HCT116 (cell line): Measurements from ENCODE around the gene FNDC3A. TPM values are rescaled to one million over a fixed set of nuclear protein-coding genes. Genes with fewer than 3 reads are reported as not detected.

Experiments used
- ATAC-seq: fragments of 200-7000 bp; cut with Tn5 transposase; 2 replicates; pipeline ENCODE4 v1.9.1; 2020; ENCODE audit warnings: mild to moderate bottlenecking, moderate library complexity
- BruUV-seq: library from RNA; stranded (reverse); fragments of 400-500 nt; replicated peaks from 2 replicates; lab custom pipeline; 2021; lab: Mats Ljungman, UMichigan
- CTCF ChIA-PET: fragments of 300-600 bp; sonication (Branson Sonifier 250); formaldehyde crosslinking; loops from one replicate; lab custom pipeline; 2021; ENCODE audit warnings: antibody characterized with exemption; lab: Charles Lee
- POLR2A ChIA-PET: fragments of 300-600, 350-600 bp; sonication (Branson Sonifier 250); formaldehyde crosslinking; loops from one replicate; lab custom pipeline; 2021; ENCODE audit warnings: antibody characterized with exemption; lab: Charles Lee
- RAD21 ChIA-PET, 2 experiments: fragments of 300-600 bp; sonication (Branson Sonifier 250); formaldehyde crosslinking; loops; one replicate each; lab custom pipeline; 2023; ENCODE audit warnings: low total read pairs in 2 of 2; ENCODE audit not compliant: uncharacterized antibody in 2 of 2, unreplicated experiment in 2 of 2, low non-redundant PET in 1 of 2; lab: Charles Lee
- DNase-seq: peaks from one replicate; pipeline ENCODE4 v3.0.0-alpha.2; 2010; ENCODE audit warnings: low read depth, low spot score
- H2AFZ ChIP-seq: fragments of 200-600 bp; shearing (Covaris generic), sonication (generic); 2 replicates; pipeline ENCODE4 v1.6.1; 2017; ENCODE audit warnings: low read depth, mixed run types, mixed read lengths, antibody characterized with exemption, low read length; ENCODE audit not compliant: poor library complexity, severe bottlenecking
- H3K27ac ChIP-seq: 2 replicates; pipeline ENCODE4 v1.5.1; 2012; ENCODE audit warnings: low read depth, low read length
- H3K27me3 ChIP-seq: fragments of 200-600 bp; sonication (generic); 2 replicates; pipeline ENCODE4 v1.6.1; 2016; ENCODE audit warnings: mixed run types, low read length, mixed read lengths; ENCODE audit not compliant: insufficient read depth
- H3K36me3 ChIP-seq, 2 experiments: fragments of 200-500 bp in 1 of 2; fragments of 200-600 bp in 1 of 2; sonication (Bioruptor generic) in 1 of 2; sonication (generic) in 1 of 2; 2 replicates each; pipeline versions ENCODE4 v1.5.1 to v1.6.1; 2014 to 2016; ENCODE audit warnings: low read length in 2 of 2, inconsistent platforms in 1 of 2, mixed read lengths in 1 of 2, mixed run types in 1 of 2; ENCODE audit not compliant: insufficient read depth in 2 of 2, control insufficient read depth in 1 of 2
- H3K4me1 ChIP-seq, 2 experiments: fragments of 200-600 bp in 1 of 2; sonication (generic) in 1 of 2; 2 replicates each; pipeline versions ENCODE4 v1.5.1 to v1.6.1; 2012 to 2017; ENCODE audit warnings: low read length in 2 of 2, inconsistent platforms in 1 of 2, mild to moderate bottlenecking in 1 of 2, mixed read lengths in 1 of 2, mixed run types in 1 of 2, moderate library complexity in 1 of 2; ENCODE audit not compliant: insufficient read depth in 2 of 2, control insufficient read depth in 1 of 2
- H3K4me2 ChIP-seq: fragments of 200-600 bp; sonication (generic); 2 replicates; pipeline ENCODE4 v1.6.1; 2017; ENCODE audit warnings: mixed run types, low read length, mixed read lengths
- H3K4me3 ChIP-seq, 2 experiments: fragments of 200-600 bp in 1 of 2; sonication (generic) in 1 of 2; replicated peaks in 1 of 2; 2 replicates each; pipeline ENCODE4 v1.5.1; 2011 to 2016; ENCODE audit warnings: low read length in 2 of 2, control low read depth in 1 of 2, low read depth in 1 of 2, mild to moderate bottlenecking in 1 of 2, mixed read lengths in 1 of 2, mixed run types in 1 of 2
- H3K79me2 ChIP-seq: fragments of 200-600 bp; sonication (generic); 2 replicates; pipeline ENCODE4 v1.6.1; 2017; ENCODE audit warnings: mild to moderate bottlenecking, mixed run types, low read length, moderate library complexity, mixed read lengths; ENCODE audit not compliant: insufficient read depth
- H3K9ac ChIP-seq: fragments of 200-600 bp; sonication (generic); 2 replicates; pipeline ENCODE4 v1.6.1; 2016; ENCODE audit warnings: low read length, mixed read lengths
- H3K9me2 ChIP-seq: fragments of 200-600 bp; sonication (generic), shearing (Covaris generic); 2 replicates; pipeline ENCODE4 v1.6.1; 2017; ENCODE audit warnings: mixed run types, mild to moderate bottlenecking, moderate library complexity; ENCODE audit not compliant: insufficient read depth
- H3K9me3 ChIP-seq, 2 experiments: fragments of 200-500 bp in 1 of 2; fragments of 200-600 bp in 1 of 2; sonication (Bioruptor generic) in 1 of 2; sonication (generic) in 1 of 2; 2 replicates each; pipeline ENCODE4 v1.6.1; 2014 to 2017; ENCODE audit warnings: low read length in 2 of 2, mixed read lengths in 2 of 2, inconsistent platforms in 1 of 2, low read depth in 1 of 2, mild to moderate bottlenecking in 1 of 2, mixed run types in 1 of 2, moderate library complexity in 1 of 2; ENCODE audit not compliant: control insufficient read depth in 1 of 2, insufficient read depth in 1 of 2
- H4K20me1 ChIP-seq: fragments of 200-600 bp; sonication (generic), shearing (Covaris generic); 2 replicates; pipeline ENCODE4 v1.6.1; 2017; ENCODE audit warnings: mixed run types, mild to moderate bottlenecking, moderate library complexity; ENCODE audit not compliant: insufficient read depth
- EGR1 ChIP-seq: IDR thresholded peaks from 2 replicates; pipeline ENCODE4 v1.6.1; 2012; ENCODE audit warnings: low read depth
- ELF1 ChIP-seq: IDR thresholded peaks from 2 replicates; pipeline ENCODE4 v1.6.1; 2012; ENCODE audit warnings: low read depth, borderline replicate concordance
- EZH2phosphoT487 ChIP-seq: fragments of 200-600 bp; IDR thresholded peaks from 2 replicates; pipeline ENCODE4 v1.6.1; 2018; ENCODE audit warnings: antibody characterized with exemption, borderline replicate concordance
- MAX ChIP-seq: IDR thresholded peaks from 2 replicates; pipeline ENCODE4 v1.6.1; 2012
- POLR2AphosphoS5 ChIP-seq: IDR thresholded peaks from 2 replicates; pipeline ENCODE4 v1.6.1; 2011; ENCODE audit warnings: mild to moderate bottlenecking, low read depth, low read length, moderate library complexity
- SP1 ChIP-seq: IDR thresholded peaks from 2 replicates; pipeline ENCODE4 v1.6.1; 2012; ENCODE audit warnings: low read depth
- SRF ChIP-seq: IDR thresholded peaks from 2 replicates; pipeline ENCODE4 v1.6.1; 2012; ENCODE audit warnings: low read depth
- TCF7L2 ChIP-seq: IDR thresholded peaks from 2 replicates; pipeline ENCODE4 v1.7.0; 2011; ENCODE audit warnings: borderline replicate concordance, inconsistent platforms; ENCODE audit not compliant: insufficient read depth, insufficient read length; ENCODE audit errors: extremely low read depth
- YY1 ChIP-seq: IDR thresholded peaks from 2 replicates; pipeline ENCODE4 v1.6.1; 2011; ENCODE audit warnings: low read length, low read depth, moderate library complexity, mild to moderate bottlenecking; ENCODE audit not compliant: insufficient replicate concordance; ENCODE audit errors: extremely low read depth
- ZBTB33 ChIP-seq: IDR thresholded peaks from 2 replicates; pipeline ENCODE4 v1.6.1; 2011; ENCODE audit warnings: mild to moderate bottlenecking, low read length, moderate library complexity; ENCODE audit not compliant: insufficient replicate concordance; ENCODE audit errors: extremely low read depth
- ZNF274 ChIP-seq: fragments of 200-500 bp; sonication (Bioruptor generic); IDR thresholded peaks from 2 replicates; pipeline ENCODE4 v1.6.1; 2014; ENCODE audit warnings: mild to moderate bottlenecking, low read depth, low read length, inconsistent platforms
- intact Hi-C: fragments of 100-400 bp; cut with micrococcal nuclease; formaldehyde crosslinking; loops from 2 replicates; pipeline ENCODE4 v1.10.0; 2022
- total RNA-seq: library from RNA; stranded (reverse); gene quantifications from one replicate; pipeline ENCODE4 v1.2.1, GENCODE V29; 2021; ENCODE audit not compliant: unreplicated experiment
- TF ChIP-seq, protein P1 (sequence below): IDR thresholded peaks from 2 replicates; pipeline ENCODE4 v1.6.1; 2012
- TF ChIP-seq, protein P2 (sequence below): IDR thresholded peaks from 2 replicates; pipeline ENCODE4 v1.6.1; 2012; ENCODE audit warnings: low read depth

FNDC3A gene
- total RNA-seq, 1 experiment from 2014 or later, result 30.5 TPM

DNA sequence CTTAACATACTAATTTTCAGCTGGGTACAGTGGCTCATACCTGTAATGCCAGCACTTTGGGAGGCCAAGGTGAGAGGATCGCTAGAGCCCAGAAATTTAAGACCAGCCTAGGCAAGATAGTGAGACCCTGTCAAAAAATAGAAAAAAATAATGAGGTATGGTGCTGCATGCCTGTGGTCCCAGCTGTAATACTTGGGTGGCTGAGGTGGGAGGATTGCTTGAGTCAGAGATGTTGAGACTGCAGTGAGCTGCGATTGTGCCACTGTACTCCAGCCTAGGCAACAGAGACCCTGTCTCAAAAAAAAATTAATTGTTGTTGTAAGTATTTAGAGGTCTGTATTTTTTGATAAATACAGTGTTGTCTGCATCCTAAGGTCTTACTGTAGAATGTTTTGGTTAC lies 66.8 kb downstream of the FNDC3A start:
- BruUV-seq, result no TSS peak
- TF ChIP-seq MAX, result no peak
- TF ChIP-seq ZNF274, result no peak
- TF ChIP-seq SRF, result no peak
- no peak for TF ChIP-seq ZBTB33
- ChIA-PET CTCF (no interaction called here), POLR2A (no interaction called here), RAD21 (no interaction called here)
- Histone ChIP-seq H3K4me1 (no peaks in the 10 kb centered on the region), H4K20me1 (no peaks in the 10 kb centered on the region), H3K27me3 (no peaks in the 10 kb centered on the region), H3K4me3 (no peak overlapping the region), H3K27ac (no peak overlapping the region), H2AFZ (no peak overlapping the region), H3K9me2 (no peaks in the 10 kb centered on the region), H3K9me3 (no peaks in the 10 kb centered on the region), H3K9ac (no peak overlapping the region), H3K36me3 (no peaks in the 10 kb centered on the region; a peak in 1 of 4 replicates), H3K4me2 (no peak overlapping the region), H3K79me2 (no peaks in the 10 kb centered on the region)
- ATAC-seq (no peak), DNase-seq (no peak)
- intact Hi-C loops, result no loop called here

- Histone ChIP-seq H3K9ac (no peak overlapping the region), H3K4me3 (no peak overlapping the region), H3K4me2 (no peak overlapping the region), H3K4me1 (no peaks in the 10 kb centered on the region), H3K9me2 (no peaks in the 10 kb centered on the region), H3K79me2 (no peaks in the 10 kb centered on the region), H2AFZ (no peak overlapping the region), H3K9me3 (no peaks in the 10 kb centered on the region), H3K36me3 (no peaks in the 10 kb centered on the region; a peak in 1 of 4 replicates), H3K27ac (no peak overlapping the region), H3K27me3 (no peaks in the 10 kb centered on the region), H4K20me1 (no peaks in the 10 kb centered on the region)
- intact Hi-C loops, result no loop called here
- DNase-seq (no peak), ATAC-seq (no peak)
- ChIA-PET CTCF (no interaction called here), POLR2A (no interaction called here), RAD21 (no interaction called here)
- BruUV-seq, result no TSS peak
- TF ChIP-seq, protein P1, sequence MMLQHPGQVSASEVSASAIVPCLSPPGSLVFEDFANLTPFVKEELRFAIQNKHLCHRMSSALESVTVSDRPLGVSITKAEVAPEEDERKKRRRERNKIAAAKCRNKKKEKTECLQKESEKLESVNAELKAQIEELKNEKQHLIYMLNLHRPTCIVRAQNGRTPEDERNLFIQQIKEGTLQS, result no peak
- TF ChIP-seq EGR1, result no peak
- TF ChIP-seq SP1, result no peak
- TF ChIP-seq ZNF274, result no peak
- TF ChIP-seq EZH2phosphoT487, result no peak
- TF ChIP-seq YY1, result no peak
- no peak for TF ChIP-seq ELF1
- no peak for TF ChIP-seq SRF
- TF ChIP-seq POLR2AphosphoS5, result no peak
- TF ChIP-seq TCF7L2, result no peak
- TF ChIP-seq, protein P2, sequence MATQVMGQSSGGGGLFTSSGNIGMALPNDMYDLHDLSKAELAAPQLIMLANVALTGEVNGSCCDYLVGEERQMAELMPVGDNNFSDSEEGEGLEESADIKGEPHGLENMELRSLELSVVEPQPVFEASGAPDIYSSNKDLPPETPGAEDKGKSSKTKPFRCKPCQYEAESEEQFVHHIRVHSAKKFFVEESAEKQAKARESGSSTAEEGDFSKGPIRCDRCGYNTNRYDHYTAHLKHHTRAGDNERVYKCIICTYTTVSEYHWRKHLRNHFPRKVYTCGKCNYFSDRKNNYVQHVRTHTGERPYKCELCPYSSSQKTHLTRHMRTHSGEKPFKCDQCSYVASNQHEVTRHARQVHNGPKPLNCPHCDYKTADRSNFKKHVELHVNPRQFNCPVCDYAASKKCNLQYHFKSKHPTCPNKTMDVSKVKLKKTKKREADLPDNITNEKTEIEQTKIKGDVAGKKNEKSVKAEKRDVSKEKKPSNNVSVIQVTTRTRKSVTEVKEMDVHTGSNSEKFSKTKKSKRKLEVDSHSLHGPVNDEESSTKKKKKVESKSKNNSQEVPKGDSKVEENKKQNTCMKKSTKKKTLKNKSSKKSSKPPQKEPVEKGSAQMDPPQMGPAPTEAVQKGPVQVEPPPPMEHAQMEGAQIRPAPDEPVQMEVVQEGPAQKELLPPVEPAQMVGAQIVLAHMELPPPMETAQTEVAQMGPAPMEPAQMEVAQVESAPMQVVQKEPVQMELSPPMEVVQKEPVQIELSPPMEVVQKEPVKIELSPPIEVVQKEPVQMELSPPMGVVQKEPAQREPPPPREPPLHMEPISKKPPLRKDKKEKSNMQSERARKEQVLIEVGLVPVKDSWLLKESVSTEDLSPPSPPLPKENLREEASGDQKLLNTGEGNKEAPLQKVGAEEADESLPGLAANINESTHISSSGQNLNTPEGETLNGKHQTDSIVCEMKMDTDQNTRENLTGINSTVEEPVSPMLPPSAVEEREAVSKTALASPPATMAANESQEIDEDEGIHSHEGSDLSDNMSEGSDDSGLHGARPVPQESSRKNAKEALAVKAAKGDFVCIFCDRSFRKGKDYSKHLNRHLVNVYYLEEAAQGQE, result no peak
These were observed 68.3 kb downstream of the FNDC3A start for GRCh38 chr13:49044008-49044407.
